K562 (cell line): Measurements from ENCODE around the gene PCBD2. TPM values are rescaled to one million over a fixed set of nuclear protein-coding genes. Genes with fewer than 3 reads are reported as not detected.

Experiments
- ARID4B ChIP-seq: sonication (generic); formaldehyde crosslinking; IDR thresholded peaks from 2 replicates; pipeline ENCODE4 v1.8.0; 2022; ENCODE audit warnings: mild to moderate bottlenecking, missing genetic modification reagents
- DEAF1 ChIP-seq: fragments of 450-650 bp; formaldehyde crosslinking; IDR thresholded peaks from 2 replicates; pipeline ENCODE4 v1.4.0; 2020; ENCODE audit warnings: mild to moderate bottlenecking, moderate library complexity
- LEF1 ChIP-seq: fragments of 450-650 bp; IDR thresholded peaks from 2 replicates; pipeline ENCODE4 v1.6.1; 2016; ENCODE audit warnings: mild to moderate bottlenecking
- MTA3 ChIP-seq: fragments of 450-650 bp; formaldehyde crosslinking; IDR thresholded peaks from 2 replicates; pipeline ENCODE4 v1.6.1; 2017; ENCODE audit warnings: mild to moderate bottlenecking, borderline replicate concordance
- POLR2AphosphoS5 ChIP-seq: IDR thresholded peaks from 2 replicates; pipeline ENCODE4 v1.6.1; 2011; ENCODE audit warnings: mild to moderate bottlenecking, low read depth, low read length, moderate library complexity; ENCODE audit not compliant: control insufficient read depth, insufficient read depth
- RBM17 ChIP-seq: fragments of 200-400 bp; formaldehyde crosslinking; IDR thresholded peaks from 2 replicates; pipeline ENCODE4 v1.6.1; 2017; ENCODE audit warnings: low read depth, mild to moderate bottlenecking, low read length, borderline replicate concordance
- RBM25 ChIP-seq: fragments of 200-400 bp; formaldehyde crosslinking; IDR thresholded peaks from 2 replicates; pipeline ENCODE4 v1.6.1; 2018; ENCODE audit warnings: low read length, low read depth, moderate library complexity; ENCODE audit not compliant: severe bottlenecking
- SNAPC5 ChIP-seq: fragments of 250-450 bp; sonication (Bioruptor Pico); IDR thresholded peaks from 2 replicates; pipeline ENCODE4 v1.8.0; 2021; ENCODE audit warnings: moderate library complexity, mild to moderate bottlenecking, inconsistent platforms
- SOX6 ChIP-seq: fragments of 450-650 bp; IDR thresholded peaks from 2 replicates; pipeline ENCODE4 v1.6.1; 2014; ENCODE audit warnings: mild to moderate bottlenecking
- SRSF3 ChIP-seq: fragments of 200-400 bp; formaldehyde crosslinking; IDR thresholded peaks from 2 replicates; pipeline ENCODE4 v1.6.1; 2016; ENCODE audit warnings: mild to moderate bottlenecking, low read length, moderate library complexity; ENCODE audit not compliant: insufficient read depth
- ZNF140 ChIP-seq: fragments of 250-450 bp; sonication (Bioruptor Pico); IDR thresholded peaks from 2 replicates; pipeline ENCODE4 v1.8.0; 2021; ENCODE audit warnings: moderate library complexity, mild to moderate bottlenecking, inconsistent platforms
- ZNF165 ChIP-seq: fragments of 250-450 bp; sonication (Bioruptor Pico); IDR thresholded peaks from 2 replicates; pipeline ENCODE4 v1.4.0; 2020; ENCODE audit warnings: borderline replicate concordance
- ZNF224 ChIP-seq: sonication (generic); formaldehyde crosslinking; IDR thresholded peaks from 2 replicates; pipeline ENCODE4 v1.8.0; 2022; ENCODE audit warnings: mild to moderate bottlenecking, missing genetic modification reagents
- ZNF280B ChIP-seq: fragments of 250-450 bp; sonication (Bioruptor Pico); IDR thresholded peaks from 2 replicates; pipeline ENCODE4 v1.5.1; 2021; ENCODE audit warnings: mild to moderate bottlenecking
- ZNF77 ChIP-seq: fragments of 250-450 bp; sonication (Bioruptor Pico); IDR thresholded peaks from 2 replicates; pipeline ENCODE4 v1.5.0; 2020
- ZSCAN29 ChIP-seq: fragments of 450-650 bp; IDR thresholded peaks from 2 replicates; pipeline ENCODE4 v1.6.1; 2017
- polyA plus RNA-seq, 8 experiments: library from polyadenylated mRNA; depleted of rRNA in 4 of 8; stranded (reverse) in 5 of 8; unstranded in 3 of 8; fragments of >200 nt; fragmentation: Nextera tagmentation in 2 of 8; fragmentation: Illumina TruSeq in 1 of 8; extraction: Ambion mirVana in 2 of 8; extraction: Trizol in 1 of 8; gene quantifications; 2 replicates each; pipeline versions ENCODE4 v1.2.1 to v1.2.3, GENCODE V29; 2011 to 2014; ENCODE audit warnings: inconsistent platforms in 1 of 8, missing spikeins in 1 of 8
- total RNA-seq, 7 experiments: library from RNA; depleted of rRNA in 6 of 7; stranded (reverse); fragments of >200 nt in 6 of 7; fragmentation: Illumina TruSeq in 2 of 7; extraction: Trizol in 2 of 7; gene quantifications; 2 replicates each; pipeline versions ENCODE4 v1.2.1 to v1.2.3, GENCODE V29; 2011 to 2021; ENCODE audit warnings: low replicate concordance in 1 of 7

The PCBD2 gene
- total and polyA plus RNA-seq, 9 of the 15 experiments (the other 6 are each of a cell fraction or from before 2014, with no cell fraction given), result 5.2 to 13.8 (median 7.8) TPM

DNA sequence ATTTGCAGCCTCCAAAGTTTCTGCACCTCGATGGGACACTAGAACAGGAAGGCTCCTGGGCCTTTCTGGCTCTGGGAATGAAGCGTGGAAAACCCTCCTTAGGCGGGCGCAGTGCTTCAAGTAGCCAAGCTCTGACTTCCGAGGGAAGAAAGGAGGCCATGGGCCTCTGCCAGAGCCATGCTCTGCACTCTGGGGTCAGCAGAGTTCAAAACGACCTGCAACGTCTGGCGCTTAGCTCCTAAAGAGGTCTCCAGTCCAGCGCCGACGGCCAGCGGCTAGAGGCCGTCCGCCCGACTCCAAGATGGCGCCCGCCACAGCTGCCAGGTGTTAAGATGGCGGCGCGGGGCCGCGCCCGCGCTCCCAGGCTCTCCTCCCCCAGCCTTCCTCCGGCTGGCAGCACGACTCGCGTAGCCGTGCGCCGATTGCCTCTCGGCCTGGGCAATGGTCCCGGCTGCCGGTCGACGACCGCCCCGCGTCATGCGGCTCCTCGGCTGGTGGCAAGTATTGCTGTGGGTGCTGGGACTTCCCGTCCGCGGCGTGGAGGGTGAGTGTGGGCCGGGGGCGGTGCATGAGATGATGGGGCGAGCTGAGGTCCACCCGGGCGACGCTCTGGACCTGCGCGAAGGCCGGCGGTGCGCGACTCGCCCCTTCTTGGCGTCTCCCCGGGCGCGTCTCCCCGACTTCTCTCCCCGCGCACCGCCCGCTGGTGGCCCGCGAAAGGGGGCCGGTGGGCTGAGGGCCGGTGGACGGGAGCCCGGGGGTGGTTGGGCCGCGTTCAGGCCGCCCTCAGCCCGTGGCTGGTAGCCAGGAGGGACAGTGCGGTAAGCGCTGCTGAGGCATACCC is 30.7 kb upstream of the PCBD2 start, which contains the start of gene TXNDC15 (continued):
- no peak for TF ChIP-seq ZNF280B
- TF ChIP-seq POLR2AphosphoS5, result peak; percentile 43; the same call in 1 of the 2 replicates
- TF ChIP-seq DEAF1, result no peak
- no peak for TF ChIP-seq ZNF165
- no peak for TF ChIP-seq LEF1
- no peak; the same call in 1 of the 2 replicates for TF ChIP-seq ZNF224 (CRISPR knock-in tag)
- no peak for TF ChIP-seq ZSCAN29
- TF ChIP-seq ZNF140 (CRISPR knock-in tag), result no peak
- peak; percentile 78; the same call in 1 of the 2 replicates for TF ChIP-seq MTA3
- TF ChIP-seq RBM25, result no peak
- no peak for TF ChIP-seq SOX6
- no peak for TF ChIP-seq ZNF77 (CRISPR knock-in tag)
- TF ChIP-seq RBM17, result no peak
- no peak for TF ChIP-seq SNAPC5
- TF ChIP-seq SRSF3, result no peak
- TF ChIP-seq ARID4B, result peak; percentile 56
